HG02884 (cell line): Measurements from ENCODE around the gene TNIP1.
A peak's percentile ranks its signal among the peaks of the same experiment; 100 is the strongest.

Experiments used
- ATAC-seq: cut with Tn5 transposase; IDR thresholded peaks from one replicate; pipeline ENCODE4 v1.9.1; 2021; ENCODE audit warnings: mild to moderate bottlenecking, moderate library complexity; ENCODE audit not compliant: unreplicated experiment

The TNIP1 gene

GRCh38 chr5:151084363-151084762 is 3.5 kb upstream of the TNIP1 start:
- ATAC-seq: no peak

DNA sequence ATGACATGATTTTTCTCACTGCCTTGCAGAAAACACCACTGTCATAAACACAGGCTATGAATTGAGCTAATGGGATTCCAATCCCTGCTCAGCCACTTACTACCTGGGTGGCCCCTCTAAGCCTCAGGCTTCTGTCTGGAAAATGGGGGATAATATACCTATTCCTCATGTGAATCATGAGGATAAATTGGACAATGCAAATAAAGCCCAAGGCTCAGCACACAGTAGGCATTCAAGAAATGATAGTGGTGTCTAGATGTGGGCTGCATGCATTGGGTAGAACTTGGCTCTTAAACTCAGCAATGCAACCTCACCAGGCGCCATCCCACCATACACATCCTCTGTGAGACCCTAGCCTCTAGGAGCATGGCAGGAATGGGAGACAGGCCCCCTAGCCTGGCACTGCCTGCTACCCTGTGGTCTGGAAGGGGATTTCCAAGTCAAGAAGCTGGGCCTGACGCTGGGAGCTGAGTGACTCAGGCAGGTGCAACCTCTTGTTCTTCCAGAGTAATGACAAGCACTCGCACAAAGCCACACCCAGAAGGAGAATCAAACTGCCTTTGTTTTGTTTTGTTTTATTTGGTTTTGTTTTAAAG is 2.3 kb upstream of the TNIP1 start:
- ATAC-seq: no peak

DNA sequence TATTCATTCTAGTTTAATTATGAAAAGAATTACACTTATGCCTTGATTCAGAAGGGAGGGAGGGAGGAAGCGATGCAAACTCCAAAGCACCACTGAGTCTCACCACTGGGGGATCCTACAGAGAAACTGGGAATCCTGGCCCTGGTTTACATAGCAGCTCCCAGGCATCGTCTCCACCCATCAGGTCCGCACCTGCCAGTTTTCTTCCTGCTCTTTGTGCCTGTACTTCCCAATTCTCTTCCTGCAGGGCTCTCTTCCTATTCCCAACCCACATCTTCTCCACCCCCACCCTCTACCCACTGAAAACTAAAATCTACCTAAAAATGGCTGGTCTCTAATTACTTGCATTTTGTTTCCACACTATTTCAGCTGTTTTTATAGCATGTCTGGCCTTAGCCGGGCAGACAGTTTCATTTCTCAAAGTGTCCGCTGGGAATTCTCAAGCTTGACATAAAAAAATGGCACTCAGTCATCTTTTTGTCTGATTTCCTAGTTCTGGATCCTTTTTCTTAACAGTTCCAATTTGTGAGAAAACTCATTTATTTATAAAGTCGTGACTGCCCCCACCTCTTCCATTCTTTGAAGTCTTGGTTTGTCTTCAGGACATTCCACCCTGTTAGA is 1.6 kb upstream of the TNIP1 start:
- ATAC-seq: no peak

- ATAC-seq: no peak
These were observed 822 bp upstream of the TNIP1 start for GRCh38 chr5:151081431-151082281.

- no peak for ATAC-seq
These were observed 809 bp downstream of the TNIP1 start for GRCh38 chr5:151079838-151080612.

DNA sequence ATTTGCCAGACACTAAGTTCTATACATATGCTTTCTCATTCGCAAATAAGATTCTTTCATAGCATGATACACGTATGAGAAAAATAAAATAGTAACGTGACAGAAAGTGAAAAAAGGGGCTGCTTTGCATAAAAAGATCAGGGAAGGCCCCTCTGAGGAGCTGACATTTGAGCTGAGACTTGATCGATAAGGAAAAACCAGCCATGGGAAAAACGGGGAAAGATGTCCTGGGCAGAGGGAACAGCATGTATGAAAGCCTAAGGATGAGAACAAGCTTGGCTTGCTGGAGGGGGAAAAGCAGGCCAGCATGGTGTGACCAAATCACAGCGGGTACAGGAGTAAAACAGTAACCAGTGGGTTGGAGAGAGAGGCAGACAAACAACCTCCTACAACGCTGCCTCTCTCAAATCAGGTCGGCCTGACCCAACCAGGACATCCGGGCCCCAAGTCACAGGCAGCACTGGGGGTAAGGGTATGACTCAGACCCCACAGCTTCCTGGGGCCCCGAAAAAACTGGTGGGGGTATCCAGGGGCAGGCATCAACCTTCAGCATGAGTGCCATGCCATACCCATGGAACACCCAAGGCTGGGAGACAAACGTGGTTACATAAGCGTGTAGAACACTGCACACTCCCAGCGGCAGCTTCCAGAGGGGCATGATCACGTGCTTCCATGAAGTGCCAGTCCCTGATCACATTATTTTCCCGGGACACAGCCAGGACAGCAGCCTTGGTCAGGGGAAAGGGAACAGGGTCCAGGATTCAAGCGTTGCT is 2.2 kb downstream of the TNIP1 start:
- peak; percentile 44 for ATAC-seq

- no peak for ATAC-seq
These were observed 2.9 kb downstream of the TNIP1 start for GRCh38 chr5:151077967-151078366.

GRCh38 chr5:151077419-151077818 is 3.4 kb downstream of the TNIP1 start:
- no peak for ATAC-seq

DNA sequence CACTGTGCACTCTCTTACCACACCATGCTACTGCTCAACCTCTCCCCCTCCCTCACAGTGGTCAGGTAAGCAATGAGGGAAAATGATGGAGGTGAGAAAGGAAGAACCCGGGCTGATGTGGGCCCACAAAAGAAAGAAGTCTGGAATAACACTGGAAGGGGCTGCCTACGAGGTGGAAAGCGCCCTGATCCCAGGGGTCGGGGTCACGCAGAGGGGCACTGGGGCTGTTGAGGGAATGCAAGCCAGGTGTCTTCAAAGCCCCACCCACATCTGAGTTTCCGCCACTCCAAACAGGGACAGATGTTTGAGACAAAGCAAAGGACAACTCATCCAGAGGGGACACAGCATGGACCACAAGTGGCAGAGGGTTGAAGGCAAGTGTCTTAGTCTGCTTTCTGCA is 4.2 kb downstream of the TNIP1 start:
- ATAC-seq: no peak

- ATAC-seq: no peak
These were observed 5.0 kb downstream of the TNIP1 start for GRCh38 chr5:151075698-151076331.

DNA sequence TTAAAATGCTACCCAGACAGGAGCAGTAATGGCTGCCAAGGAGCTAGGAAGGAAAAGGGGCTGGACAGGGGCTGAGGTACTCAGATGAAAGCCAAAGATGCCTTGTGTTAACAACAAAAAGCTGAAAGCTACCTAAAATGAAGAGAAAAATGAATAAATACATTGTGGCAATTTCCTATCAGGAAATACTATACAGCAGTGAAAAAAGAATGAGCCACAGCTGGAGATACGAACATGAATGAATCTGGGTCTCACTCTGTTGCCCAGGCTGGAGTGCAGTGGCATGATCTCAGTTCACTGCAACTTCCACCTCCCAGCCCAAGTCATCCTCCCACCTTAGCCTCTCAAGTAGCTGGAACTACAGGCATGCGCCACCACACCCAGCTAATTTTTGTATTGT is 6.3 kb downstream of the TNIP1 start:
- ATAC-seq: no peak

DNA sequence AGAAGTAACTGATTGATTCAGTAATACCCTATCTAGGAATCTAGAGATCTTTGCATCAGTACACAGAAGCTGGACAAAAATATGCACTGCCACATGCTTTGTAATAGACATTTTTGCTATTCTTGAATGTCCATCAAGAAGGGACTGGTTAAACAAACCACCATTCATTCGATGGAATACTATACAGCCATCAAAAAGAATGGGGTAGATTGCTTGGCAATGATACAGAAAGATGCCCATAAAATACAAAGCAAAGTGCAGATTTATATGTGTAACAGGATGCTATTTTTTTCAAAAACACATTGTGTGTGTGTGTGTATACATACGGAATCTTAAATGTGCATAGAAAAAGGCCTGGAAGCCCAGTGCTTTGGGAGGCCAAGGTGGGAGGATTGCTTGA is 7.6 kb downstream of the TNIP1 start:
- ATAC-seq: no peak

DNA sequence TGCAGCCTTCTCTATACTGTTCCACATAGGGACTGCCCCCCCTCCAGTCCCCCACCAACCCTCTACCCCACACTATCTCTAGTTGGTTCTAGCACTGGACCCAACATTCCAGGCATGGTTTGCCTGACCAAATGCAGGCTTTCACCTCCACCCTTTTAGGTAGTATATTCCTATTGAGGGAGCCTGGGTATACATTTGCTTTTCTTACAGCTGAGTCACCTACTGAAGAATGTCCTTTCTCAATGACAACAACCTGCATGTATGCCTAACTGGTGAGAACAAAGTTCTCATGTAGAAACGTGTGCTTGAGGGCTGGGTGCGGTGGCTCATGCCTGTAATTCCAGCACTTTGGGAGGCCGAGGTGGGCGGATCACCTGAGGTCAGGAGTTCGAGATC is 8.2 kb downstream of the TNIP1 start:
- no peak for ATAC-seq

DNA sequence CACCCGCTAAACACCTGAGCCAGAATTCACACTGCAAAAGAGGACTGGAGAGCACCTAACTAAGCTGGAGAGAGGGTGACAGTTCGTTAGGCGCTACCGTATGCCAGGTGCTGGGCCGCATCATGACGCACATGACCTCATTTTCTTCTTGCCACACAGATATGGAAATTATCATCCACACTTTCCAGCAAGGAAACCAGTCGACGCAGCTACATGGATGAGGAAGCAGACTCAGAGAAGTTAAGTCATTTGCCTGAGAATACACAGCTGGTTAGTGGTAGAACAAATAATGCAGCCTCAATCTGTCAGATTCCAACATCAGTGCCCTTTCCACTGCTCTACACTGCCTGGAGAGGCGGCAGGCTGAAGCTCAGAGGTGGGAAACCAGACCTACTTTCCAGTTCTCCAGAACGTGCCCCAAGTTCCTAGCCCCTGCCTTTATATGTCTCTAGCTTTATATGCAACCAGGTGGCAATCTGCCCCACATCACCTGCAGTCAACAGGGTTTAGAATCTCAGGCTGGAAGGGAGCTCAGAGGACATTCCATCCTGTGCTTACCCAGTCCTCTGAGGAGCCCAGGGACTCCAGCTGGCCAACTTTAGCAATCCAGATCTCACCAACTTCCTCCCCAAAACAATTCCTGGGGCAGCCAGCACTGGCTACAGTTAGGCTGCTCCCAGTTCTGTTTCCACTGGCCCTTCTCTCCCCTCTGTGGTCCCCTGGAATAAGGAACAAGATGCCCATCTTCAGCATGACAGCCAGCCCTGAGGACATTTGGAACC is 8.8 kb downstream of the TNIP1 start:
- ATAC-seq: no peak

- ATAC-seq: no peak
These were observed 9.8 kb downstream of the TNIP1 start for GRCh38 chr5:151071021-151071420.

DNA sequence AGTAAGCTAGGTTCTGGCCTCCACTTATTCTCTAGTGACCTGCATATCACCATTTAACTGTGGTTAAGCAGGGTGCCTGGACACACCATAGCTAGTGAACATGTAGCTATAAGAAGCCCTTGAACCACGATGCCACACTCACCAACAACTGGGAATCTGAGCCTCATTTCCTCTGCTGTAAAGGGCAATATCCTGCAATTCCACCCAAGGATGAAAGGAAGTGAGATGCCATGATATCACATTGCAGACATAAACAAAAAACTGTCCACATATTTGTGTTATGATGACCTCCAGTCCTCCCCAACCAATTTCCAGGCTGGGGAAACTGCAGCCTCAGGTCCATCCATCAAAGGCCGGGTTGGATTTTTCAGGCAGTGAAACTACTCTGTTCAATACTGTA is 10.4 kb downstream of the TNIP1 start:
- ATAC-seq: no peak

DNA sequence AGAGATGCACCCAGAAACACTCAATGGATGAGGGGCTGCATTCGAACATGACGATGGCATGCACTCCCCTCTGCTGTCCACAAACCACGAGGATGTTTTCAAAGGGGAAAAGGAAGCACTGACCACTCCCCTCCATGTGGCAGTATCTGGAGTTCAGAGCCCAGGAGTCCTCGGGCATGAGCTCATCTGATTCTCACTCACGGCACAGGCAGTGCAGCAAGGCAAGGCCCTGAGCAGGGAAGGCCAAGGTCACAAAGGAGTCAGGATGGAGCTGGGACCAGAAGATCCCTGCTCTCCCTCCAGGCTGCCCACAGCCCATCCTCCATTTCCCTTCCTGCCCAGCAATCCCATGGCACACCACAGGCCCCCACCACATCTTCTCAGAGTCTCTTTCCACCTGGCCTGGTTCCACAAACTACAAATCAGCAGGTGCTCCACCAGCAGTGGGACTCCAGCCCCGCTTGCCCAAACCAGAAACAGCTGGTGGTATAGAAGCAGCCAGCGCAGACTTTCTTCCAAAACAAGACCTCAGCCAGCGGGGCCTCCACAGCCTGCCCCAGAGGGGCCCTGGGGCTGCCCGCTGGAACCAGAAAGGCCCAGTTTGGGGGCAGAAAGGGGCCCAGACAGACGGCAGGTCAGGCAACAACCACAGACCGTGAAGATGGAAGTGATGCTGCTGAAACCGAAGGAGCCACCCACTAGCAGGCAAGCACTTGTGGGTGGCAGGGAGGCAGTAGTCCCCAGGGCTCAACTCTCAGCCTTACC is 12.2 kb downstream of the TNIP1 start:
- ATAC-seq: peak; percentile 56

GRCh38 chr5:151067632-151068432 is 13.0 kb downstream of the TNIP1 start:
- ATAC-seq: peak; percentile 4
